Effector memory CD4-positive, alpha-beta T cell (primary cell): ENCODE data around the gene ZC3H12D.
"Not testable (repeated sequence)": the region's sequence is repeated elsewhere in the genome, so short reads cannot be mapped to it uniquely, and the experiment has no call there.

Source experiments
- DNase-seq, 3 donors: peaks; one replicate each; pipeline ENCODE4 v3.0.0-alpha.2; 2020
- H3K27ac ChIP-seq: 2 replicates; pipeline ENCODE4 v1.7.0; 2013; ENCODE audit warnings: mild to moderate bottlenecking, low read length, moderate library complexity; ENCODE audit not compliant: insufficient read depth, poor library complexity, severe bottlenecking
- H3K27me3 ChIP-seq: replicated peaks from 2 replicates; pipeline ENCODE4 v1.7.0; 2013; ENCODE audit warnings: mild to moderate bottlenecking, low read length; ENCODE audit not compliant: insufficient read depth, control insufficient read depth, poor library complexity, severe bottlenecking
- H3K36me3 ChIP-seq: 2 replicates; pipeline ENCODE4 v1.7.0; 2013; ENCODE audit warnings: mild to moderate bottlenecking, low read length, moderate library complexity; ENCODE audit not compliant: control insufficient read depth, insufficient read depth
- H3K4me1 ChIP-seq: 2 replicates; pipeline ENCODE4 v1.7.0; 2013; ENCODE audit warnings: low read length, mild to moderate bottlenecking; ENCODE audit not compliant: control insufficient read depth, insufficient read depth, poor library complexity, severe bottlenecking
- H3K4me3 ChIP-seq: 2 replicates; pipeline ENCODE4 v1.7.0; 2013; ENCODE audit warnings: low read length, low read depth, mild to moderate bottlenecking; ENCODE audit not compliant: insufficient read depth, poor library complexity, severe bottlenecking
- H3K9me3 ChIP-seq: 2 replicates; pipeline ENCODE4 v1.7.0; 2013; ENCODE audit warnings: mild to moderate bottlenecking, low read length, moderate library complexity; ENCODE audit not compliant: control insufficient read depth

ZC3H12D gene

DNA sequence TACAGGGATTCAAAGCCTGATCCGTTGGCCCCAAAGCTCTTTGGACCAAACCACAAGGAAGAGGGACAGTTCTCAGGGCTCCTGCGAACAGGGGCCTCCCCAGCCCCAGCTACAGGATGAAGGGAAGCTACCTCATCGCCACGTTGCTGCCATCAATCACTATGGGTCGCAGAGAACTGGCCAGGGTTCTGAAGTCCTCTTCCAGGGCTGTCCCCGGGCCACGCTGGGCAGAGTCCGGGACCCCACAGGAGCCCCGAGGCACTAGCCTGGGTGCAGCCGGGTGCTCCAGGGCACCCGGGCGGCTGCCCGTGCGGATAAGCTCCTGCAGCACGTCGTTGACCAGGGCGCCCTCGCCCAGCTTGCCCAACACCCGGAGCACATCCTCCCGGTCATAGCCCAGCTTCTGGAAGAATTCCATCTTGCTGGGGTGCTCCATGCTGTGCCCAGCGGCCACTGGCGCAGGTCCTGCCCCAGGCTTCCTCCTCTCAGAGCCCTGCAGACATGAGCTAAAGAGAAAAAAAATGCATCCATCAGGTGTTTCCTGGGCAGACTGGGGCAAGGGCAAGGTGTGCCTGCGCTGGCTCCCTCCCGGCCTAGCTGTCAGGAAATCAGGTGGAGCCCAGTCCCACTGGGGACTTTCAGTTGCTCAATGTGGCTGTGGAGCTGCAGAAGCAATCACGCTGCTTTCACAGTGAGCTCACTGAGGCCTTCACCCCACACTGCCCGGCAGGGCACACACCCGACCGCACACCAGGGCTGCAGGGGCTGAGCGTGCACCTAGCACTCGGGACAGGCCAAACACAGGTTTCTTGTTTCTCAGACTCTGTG is 10.5 kb downstream of the ZC3H12D start:
- Histone ChIP-seq H3K4me1 (peaks cover 58% of the 10 kb centered on the region), H3K27ac (peak overlapping the region; percentile 54), H3K27me3 (no peaks in the 10 kb centered on the region), H3K9me3 (no peaks in the 10 kb centered on the region), H3K36me3 (peaks cover 37% of the 10 kb centered on the region), H3K4me3 (no peak overlapping the region)
- no peak for DNase-seq

DNA sequence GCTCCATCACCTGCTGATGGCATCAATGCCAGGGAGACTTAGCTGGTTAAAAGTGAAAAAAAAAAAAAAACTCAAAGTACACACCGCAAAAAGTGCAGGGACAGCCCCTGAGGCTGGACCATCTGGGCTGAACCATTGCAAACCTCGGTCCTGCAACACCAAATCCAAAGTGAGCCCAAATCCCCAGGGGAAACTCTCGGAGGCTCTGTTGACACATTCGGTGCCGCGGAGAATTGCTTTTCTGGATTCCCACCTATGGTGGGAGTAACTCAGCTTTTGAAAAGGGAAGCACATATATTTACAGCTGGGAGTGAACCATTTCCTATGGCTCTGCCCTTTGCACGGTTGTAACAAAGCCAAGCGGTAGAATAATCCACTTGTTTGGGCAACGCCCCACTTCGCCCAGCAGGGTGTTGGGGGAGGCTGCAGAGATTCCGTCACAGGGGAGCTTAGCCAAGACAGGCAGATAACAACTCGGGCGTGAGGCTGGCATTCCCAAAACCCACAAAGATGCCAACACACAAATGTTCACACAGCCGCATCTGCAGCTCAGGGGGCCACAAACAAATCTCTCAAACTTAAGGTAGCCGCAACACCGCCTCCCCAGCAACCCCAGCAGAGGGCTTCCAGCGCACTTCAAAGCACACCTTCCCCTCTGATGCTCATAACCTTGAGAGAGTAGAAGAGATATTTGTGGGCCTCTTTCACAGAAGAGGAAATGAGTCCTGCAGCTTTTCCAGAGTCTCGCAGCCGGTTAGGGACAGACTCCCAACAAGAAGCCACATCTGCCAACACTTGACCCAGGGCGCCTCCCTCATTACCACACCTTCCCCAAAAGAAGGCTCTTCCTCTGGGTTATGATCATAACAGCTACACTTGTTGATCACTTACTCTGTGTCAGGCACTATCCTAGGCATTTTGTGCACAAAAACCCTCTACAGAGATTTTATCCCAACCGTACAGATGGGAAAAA is 11.4 kb downstream of the ZC3H12D start:
- Histone ChIP-seq H3K9me3 (no peaks in the 10 kb centered on the region), H3K27ac (peak overlapping the region; percentile 61), H3K27me3 (no peaks in the 10 kb centered on the region), H3K36me3 (peaks cover 34% of the 10 kb centered on the region), H3K4me3 (no peak overlapping the region), H3K4me1 (peaks cover 59% of the 10 kb centered on the region)
- DNase-seq, result no peak

DNA sequence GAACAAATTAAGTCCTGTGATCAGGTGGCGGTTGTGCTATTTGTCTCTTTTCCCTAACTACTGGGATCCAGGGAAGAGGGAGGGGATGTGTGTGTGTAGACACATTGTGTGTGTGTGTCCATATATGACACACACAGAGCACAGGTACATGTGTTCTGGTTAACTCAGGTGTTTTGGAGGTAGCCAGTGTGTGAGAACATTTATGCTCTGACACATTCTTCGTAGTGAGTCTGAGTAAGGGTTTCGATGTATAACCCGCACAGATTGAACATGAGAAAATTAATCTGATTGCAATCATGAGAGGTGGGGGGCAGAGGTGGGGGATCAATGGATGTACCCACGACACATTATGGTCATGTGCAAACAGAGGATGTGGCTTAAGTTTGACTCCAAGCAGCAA is 12.6 kb downstream of the ZC3H12D start:
- Histone ChIP-seq H3K36me3 (peaks cover 39% of the 10 kb centered on the region), H3K27ac (peak overlapping the region; percentile 61), H3K4me3 (no peak overlapping the region), H3K27me3 (no peaks in the 10 kb centered on the region), H3K4me1 (peaks cover 56% of the 10 kb centered on the region), H3K9me3 (no peaks in the 10 kb centered on the region)
- DNase-seq, result no peak

DNA sequence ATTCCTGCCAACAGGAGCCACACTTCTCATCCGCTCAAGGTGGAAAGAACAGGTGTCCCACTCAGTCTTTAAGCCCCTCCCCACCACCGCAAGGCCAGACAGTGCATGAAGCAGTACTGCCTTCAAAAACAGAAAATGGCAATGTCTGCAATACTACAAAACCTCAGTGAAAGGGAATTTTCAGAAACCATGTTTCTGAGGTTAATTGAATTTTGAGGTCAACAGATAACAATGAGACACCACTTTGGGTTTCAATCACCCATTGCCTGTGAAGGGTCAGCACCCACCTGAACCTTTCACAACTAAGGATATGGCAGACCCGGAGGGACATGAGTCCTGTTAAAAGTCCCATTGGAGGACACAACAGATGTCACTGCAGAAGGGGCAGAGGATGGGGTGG is 13.0 kb downstream of the ZC3H12D start:
- peak overlapping the region; percentile 61 for H3K27ac ChIP-seq
- peaks cover 39% of the 10 kb centered on the region for H3K36me3 ChIP-seq
- DNase-seq, result no peak
- H3K4me3 ChIP-seq, result no peak overlapping the region
- H3K4me1 ChIP-seq, result peaks cover 52% of the 10 kb centered on the region
- H3K27me3 ChIP-seq, result no peaks in the 10 kb centered on the region
- H3K9me3 ChIP-seq, result no peaks in the 10 kb centered on the region

DNA sequence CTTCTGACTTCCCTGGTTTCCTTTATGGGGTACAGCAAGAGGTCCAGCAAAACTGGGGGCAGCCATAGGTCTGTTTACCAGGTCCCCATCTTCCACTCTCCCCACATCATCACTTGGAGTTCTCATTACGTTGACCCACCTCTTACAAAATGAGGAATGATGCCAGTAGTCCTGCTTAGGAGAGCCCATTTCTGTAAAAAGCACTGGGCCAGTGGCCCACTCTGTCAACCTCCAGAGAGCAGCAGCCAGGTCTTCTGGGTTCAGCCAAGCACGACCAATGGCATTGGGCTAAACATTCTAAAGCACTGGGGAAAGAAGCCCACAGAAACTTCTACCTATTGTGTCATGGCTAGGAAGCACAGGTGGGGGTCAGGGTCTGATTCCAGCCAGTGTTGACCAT is 13.9 kb downstream of the ZC3H12D start:
- peaks cover 52% of the 10 kb centered on the region for H3K4me1 ChIP-seq
- H3K27ac ChIP-seq, result peak overlapping the region; percentile 61
- H3K4me3 ChIP-seq, result no peak overlapping the region
- H3K36me3 ChIP-seq, result peaks cover 42% of the 10 kb centered on the region
- no peaks in the 10 kb centered on the region for H3K27me3 ChIP-seq
- H3K9me3 ChIP-seq, result no peaks in the 10 kb centered on the region
- no peak for DNase-seq

DNA sequence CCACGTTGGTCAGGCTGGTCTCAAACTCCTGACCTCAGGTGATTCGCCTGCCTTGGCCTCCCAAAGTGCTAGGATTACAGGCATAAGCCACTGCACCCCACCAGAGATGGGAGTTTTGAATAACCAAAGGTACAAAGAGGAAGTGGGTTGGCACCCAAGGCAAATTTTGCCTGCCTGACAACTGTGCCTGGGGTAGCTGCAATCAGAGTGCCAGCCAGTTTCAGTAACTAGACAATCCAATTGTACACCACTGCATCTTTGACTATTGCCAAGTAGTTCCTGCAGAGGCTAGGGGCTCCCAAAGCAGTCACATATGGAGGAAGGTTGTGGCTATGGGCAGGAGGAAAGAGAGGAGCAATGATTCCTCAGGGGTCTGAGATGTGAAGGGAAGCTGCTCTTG is 16.6 kb downstream of the ZC3H12D start:
- peaks cover 36% of the 10 kb centered on the region for H3K4me1 ChIP-seq
- H3K27ac ChIP-seq, result peak overlapping the region; percentile 9

DNA sequence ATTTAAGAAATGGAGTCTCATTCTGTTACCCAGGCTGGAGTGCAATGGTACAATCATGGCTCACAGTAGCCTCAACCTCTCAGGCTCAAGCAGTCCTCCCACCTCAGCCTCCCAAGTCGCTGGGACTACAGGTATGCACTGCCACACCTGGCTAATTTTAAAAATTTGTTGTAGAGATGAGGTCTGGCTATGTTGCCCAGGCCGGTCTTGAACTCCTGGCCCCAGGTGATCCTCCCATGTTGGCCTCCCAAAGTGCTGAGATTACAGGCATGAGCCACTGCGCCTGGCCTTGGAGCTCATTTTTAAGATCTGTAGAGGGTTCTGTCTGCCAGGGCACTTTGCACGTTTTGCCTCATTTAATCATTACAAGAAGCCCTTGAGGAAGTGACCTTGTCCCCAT is 17.5 kb downstream of the ZC3H12D start:
- peaks cover 27% of the 10 kb centered on the region for H3K4me1 ChIP-seq
- H3K27ac ChIP-seq, result no peak overlapping the region
- no peak for DNase-seq
- H3K36me3 ChIP-seq, result peaks cover 57% of the 10 kb centered on the region
- H3K27me3 ChIP-seq, result no peaks in the 10 kb centered on the region
- H3K4me3 ChIP-seq, result no peak overlapping the region
- H3K9me3 ChIP-seq, result no peaks in the 10 kb centered on the region

More for the DNA sequence above, 16.6 kb downstream of the ZC3H12D start:
- Histone ChIP-seq H3K4me3 (no peak overlapping the region), H3K36me3 (peaks cover 57% of the 10 kb centered on the region), H3K27me3 (no peaks in the 10 kb centered on the region), H3K9me3 (no peaks in the 10 kb centered on the region)
- DNase-seq, result no peak

DNA sequence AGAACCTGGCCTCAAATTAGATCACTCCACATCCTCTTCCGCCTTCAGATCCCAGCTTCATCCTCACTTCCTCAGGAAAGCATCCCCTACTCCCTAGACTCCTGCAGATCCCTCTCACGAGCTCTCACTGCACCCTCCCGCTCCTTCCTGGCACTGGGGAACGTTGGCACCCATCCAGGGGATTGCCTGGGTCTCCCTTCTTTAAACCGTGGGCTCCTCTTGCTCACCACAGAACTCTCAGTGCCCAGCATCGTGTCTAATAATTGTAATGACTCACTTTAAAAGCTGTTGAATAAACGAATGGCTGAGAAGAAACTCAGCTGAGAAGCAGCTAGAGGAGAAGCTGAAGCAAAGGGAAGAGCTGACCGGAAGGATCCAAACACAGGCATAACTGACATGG is 20.4 kb downstream of the ZC3H12D start:
- H3K27me3 ChIP-seq, result no peaks in the 10 kb centered on the region
- no peak overlapping the region for H3K27ac ChIP-seq
- DNase-seq, result no peak
- H3K4me1 ChIP-seq, result peaks cover 11% of the 10 kb centered on the region
- peaks cover 55% of the 10 kb centered on the region for H3K36me3 ChIP-seq
- no peaks in the 10 kb centered on the region for H3K9me3 ChIP-seq
- H3K4me3 ChIP-seq, result no peak overlapping the region

DNA sequence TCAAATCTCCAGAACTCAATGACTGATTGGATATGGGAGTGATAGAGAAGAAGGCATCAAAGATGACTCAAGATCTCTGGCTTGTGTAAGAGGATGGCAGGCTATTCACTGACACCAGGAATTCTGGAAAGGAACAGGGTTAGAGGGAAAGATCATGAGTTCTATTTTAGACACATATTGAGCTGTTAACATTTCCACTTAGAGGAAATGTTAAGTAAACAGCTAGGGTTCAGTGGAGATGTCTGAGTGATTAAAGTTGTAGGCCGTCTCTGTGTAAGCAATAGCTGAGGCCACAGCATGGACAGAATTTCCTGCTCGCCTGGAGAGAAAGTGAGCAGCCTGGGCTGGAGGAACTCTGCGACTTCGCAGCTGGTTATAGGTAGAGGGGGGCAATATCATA is 21.0 kb downstream of the ZC3H12D start:
- Histone ChIP-seq H3K4me3 (no peak overlapping the region), H3K4me1 (peaks cover 8% of the 10 kb centered on the region), H3K27ac (no peak overlapping the region), H3K9me3 (no peaks in the 10 kb centered on the region), H3K36me3 (peaks cover 61% of the 10 kb centered on the region), H3K27me3 (no peaks in the 10 kb centered on the region)
- no peak for DNase-seq

DNA sequence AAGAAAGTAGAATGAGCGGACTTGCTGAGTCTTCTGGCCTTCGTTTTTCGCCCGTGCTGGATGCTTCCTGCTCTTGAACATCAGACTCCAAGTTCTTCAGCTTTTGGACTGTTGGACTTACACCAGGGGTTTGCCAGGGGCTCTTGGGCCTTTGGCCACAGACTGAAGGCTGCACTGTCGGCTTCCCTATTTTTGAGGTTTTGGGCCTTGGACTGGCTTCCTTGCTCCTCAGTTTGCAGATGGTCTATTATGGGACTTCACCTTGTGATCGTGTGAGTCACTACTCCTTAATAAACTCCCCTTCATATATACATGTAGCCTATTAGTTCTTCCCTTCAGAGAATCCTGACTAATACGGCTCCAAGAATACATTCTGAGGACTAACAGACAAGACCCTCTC is 22.1 kb downstream of the ZC3H12D start:
- H3K36me3 ChIP-seq, result peaks cover 68% of the 10 kb centered on the region
- H3K4me3 ChIP-seq, H3K9me3 ChIP-seq, H3K27ac ChIP-seq, H3K27me3 ChIP-seq, DNase-seq, H3K4me1 ChIP-seq: not testable (repeated sequence)
